Neuron (in vitro differentiated cells): Measurements from ENCODE around the gene CDC42EP3.

Experiments used
- H2AFZ ChIP-seq: one replicate; pipeline ENCODE4 v1.6.1; 2013; ENCODE audit warnings: low read depth, mild to moderate bottlenecking, inconsistent platforms, low read length, moderate library complexity
- H3K27me3 ChIP-seq: one replicate; pipeline ENCODE4 v1.6.1; 2013; ENCODE audit warnings: low read length; ENCODE audit not compliant: insufficient read depth
- H3K36me3 ChIP-seq: one replicate; pipeline ENCODE4 v1.6.1; 2013; ENCODE audit warnings: low read length; ENCODE audit not compliant: insufficient read depth
- H3K4me1 ChIP-seq: one replicate; pipeline ENCODE4 v1.6.1; 2013; ENCODE audit warnings: low read length; ENCODE audit not compliant: insufficient read depth
- H3K4me3 ChIP-seq: 2 replicates; pipeline ENCODE4 v1.5.1; 2013; ENCODE audit warnings: mild to moderate bottlenecking, low read length, moderate library complexity
- H3K9me3 ChIP-seq: one replicate; pipeline ENCODE4 v1.6.1; 2013; ENCODE audit warnings: low read length

The CDC42EP3 gene

DNA sequence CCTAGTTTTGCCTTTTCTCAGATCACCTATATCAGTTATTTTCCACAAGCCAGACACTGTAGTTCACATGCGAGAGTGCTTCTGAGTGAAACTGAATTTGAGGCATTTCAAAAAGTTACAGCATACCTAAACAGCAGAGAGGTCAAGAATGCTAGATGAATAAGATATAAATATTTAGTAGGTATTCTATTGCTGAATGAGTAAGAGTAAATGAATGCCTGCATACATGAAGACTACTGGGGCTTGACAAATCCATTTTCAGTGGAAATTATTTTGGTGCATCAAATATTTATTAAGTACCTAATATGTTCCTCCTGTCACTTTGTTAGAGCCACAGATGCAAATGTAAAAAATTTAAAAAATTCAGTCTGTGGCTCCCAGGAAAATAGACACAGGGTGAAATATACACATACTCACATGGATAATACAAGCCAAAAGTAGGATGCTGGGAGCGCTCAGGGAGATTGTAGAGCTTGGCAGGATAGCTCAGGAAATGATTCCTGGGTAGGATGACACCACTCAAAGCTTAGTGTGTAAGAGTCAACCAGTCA, 27.6 kb upstream of the CDC42EP3 start:
- H3K4me1 ChIP-seq: peaks cover 17% of the 10 kb centered on the region
- no peak overlapping the region for H3K4me3 ChIP-seq
- no peaks in the 10 kb centered on the region for H3K36me3 ChIP-seq
- H3K27me3 ChIP-seq: no peaks in the 10 kb centered on the region
- H2AFZ ChIP-seq: no peak overlapping the region
- no peaks in the 10 kb centered on the region for H3K9me3 ChIP-seq

DNA sequence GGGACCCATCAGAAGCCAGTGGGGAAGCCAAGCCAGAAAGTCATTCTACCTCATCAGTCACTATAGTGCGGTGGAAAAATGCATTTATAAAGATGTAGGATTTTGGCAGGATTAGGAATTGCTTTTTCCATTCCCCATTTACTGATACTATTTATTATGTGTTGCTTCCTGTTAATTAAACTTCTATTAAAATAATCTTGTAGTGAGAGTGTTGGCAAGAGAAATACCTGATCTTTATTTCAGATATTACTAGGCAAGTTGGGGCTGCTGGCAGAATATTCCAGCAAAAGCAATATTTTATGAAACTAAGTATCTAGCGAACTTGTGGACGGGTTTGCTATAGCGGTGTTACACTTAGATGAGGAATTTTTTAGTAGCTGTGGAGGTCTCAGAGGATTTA, 23.9 kb upstream of the CDC42EP3 start:
- Histone ChIP-seq H3K4me3 (no peak overlapping the region), H2AFZ (no peak overlapping the region)

GRCh38 chr2:37692711-37693110, 21.3 kb upstream of the CDC42EP3 start:
- Histone ChIP-seq H2AFZ (no peak overlapping the region), H3K4me1 (peaks cover 13% of the 10 kb centered on the region), H3K36me3 (no peaks in the 10 kb centered on the region), H3K9me3 (no peaks in the 10 kb centered on the region), H3K27me3 (no peaks in the 10 kb centered on the region), H3K4me3 (no peak overlapping the region)

More for the DNA sequence above, 23.9 kb upstream of the CDC42EP3 start:
- H3K4me1 ChIP-seq: peaks cover 17% of the 10 kb centered on the region
- H3K27me3 ChIP-seq: no peaks in the 10 kb centered on the region
- H3K36me3 ChIP-seq: no peaks in the 10 kb centered on the region
- H3K9me3 ChIP-seq: no peaks in the 10 kb centered on the region

DNA sequence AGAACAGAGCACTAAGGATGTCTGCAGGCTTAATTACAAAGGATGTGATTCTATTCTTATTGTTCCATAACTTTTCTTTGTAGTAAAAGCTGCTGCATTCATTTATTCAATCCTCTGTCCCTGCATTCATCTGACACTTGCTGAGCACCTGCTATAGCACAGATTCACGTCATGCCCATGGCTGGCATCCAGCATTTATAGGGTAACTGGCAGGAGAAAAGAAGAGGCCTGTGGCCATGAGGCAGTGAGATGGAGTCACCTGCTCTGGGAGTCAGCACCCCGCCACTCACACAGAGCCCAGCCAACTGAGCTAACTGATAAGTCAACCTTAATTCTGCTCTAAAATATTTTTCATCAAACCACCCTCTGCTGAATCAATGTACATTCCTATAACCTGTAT, 18.3 kb upstream of the CDC42EP3 start:
- H3K4me1 ChIP-seq: peaks cover 13% of the 10 kb centered on the region
- no peaks in the 10 kb centered on the region for H3K9me3 ChIP-seq
- no peaks in the 10 kb centered on the region for H3K36me3 ChIP-seq
- H2AFZ ChIP-seq: peak overlapping the region; percentile 21
- H3K4me3 ChIP-seq: no peak overlapping the region
- H3K27me3 ChIP-seq: no peaks in the 10 kb centered on the region

GRCh38 chr2:37688771-37689468, 17.5 kb upstream of the CDC42EP3 start:
- H3K4me1 ChIP-seq: peaks cover 13% of the 10 kb centered on the region

GRCh38 chr2:37686792-37687526, 15.5 kb upstream of the CDC42EP3 start:
- Histone ChIP-seq H3K27me3 (no peaks in the 10 kb centered on the region), H3K36me3 (no peaks in the 10 kb centered on the region), H2AFZ (no peak overlapping the region), H3K4me3 (no peak overlapping the region), H3K4me1 (peaks cover 13% of the 10 kb centered on the region), H3K9me3 (no peaks in the 10 kb centered on the region)

More at GRCh38 chr2:37688771-37689468, 17.5 kb upstream of the CDC42EP3 start:
- Histone ChIP-seq H2AFZ (peak overlapping the region; percentile 21), H3K27me3 (no peaks in the 10 kb centered on the region), H3K4me3 (no peak overlapping the region), H3K36me3 (no peaks in the 10 kb centered on the region), H3K9me3 (no peaks in the 10 kb centered on the region)

- Histone ChIP-seq H3K4me1 (peaks cover 11% of the 10 kb centered on the region), H2AFZ (no peak overlapping the region), H3K27me3 (no peaks in the 10 kb centered on the region), H3K36me3 (no peaks in the 10 kb centered on the region), H3K4me3 (no peak overlapping the region), H3K9me3 (no peaks in the 10 kb centered on the region)
Measured at GRCh38 chr2:37684809-37685208, 13.4 kb upstream of the CDC42EP3 start.

DNA sequence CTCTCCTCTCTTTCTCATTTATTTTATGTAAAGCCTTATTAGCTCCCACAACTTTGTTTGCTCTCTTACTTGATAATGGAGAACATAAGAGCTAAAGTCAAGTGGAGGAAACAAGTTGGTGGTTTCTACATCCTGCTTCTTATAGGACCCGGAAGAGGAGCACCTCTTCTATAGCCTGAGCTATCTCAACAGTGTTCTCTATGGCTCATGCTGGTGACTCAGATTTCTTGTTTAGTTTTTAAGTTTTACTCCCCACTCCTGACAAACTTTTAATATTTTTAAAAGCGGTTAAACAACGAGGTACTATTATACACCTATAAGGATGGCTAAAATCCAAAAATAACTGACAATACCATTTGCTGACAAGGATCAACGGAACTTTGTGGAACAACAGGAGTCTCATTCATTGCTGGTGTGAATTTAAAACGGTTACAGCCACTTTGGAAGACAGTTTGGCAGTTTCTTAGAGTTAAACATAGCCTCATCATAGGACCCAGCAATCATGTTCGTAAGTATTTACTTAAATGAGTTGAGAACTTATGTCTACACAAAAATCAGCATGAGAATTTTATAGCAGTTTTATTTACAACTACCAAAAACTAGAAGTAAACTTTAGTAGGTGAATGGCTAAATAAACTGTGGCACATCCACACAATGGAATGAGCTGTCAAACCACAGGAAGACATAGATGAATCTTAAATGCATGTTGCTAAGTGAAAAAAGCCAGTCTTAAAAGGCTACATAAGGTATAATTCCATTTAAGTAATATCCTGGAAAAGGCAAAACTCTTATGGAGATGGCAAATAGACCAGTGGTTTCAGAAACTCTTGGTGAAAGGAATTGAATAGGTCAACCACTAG, 12.7 kb upstream of the CDC42EP3 start:
- Histone ChIP-seq H3K4me1 (peaks cover 5% of the 10 kb centered on the region), H3K4me3 (no peak overlapping the region), H3K9me3 (no peaks in the 10 kb centered on the region), H2AFZ (no peak overlapping the region), H3K36me3 (no peaks in the 10 kb centered on the region), H3K27me3 (no peaks in the 10 kb centered on the region)

DNA sequence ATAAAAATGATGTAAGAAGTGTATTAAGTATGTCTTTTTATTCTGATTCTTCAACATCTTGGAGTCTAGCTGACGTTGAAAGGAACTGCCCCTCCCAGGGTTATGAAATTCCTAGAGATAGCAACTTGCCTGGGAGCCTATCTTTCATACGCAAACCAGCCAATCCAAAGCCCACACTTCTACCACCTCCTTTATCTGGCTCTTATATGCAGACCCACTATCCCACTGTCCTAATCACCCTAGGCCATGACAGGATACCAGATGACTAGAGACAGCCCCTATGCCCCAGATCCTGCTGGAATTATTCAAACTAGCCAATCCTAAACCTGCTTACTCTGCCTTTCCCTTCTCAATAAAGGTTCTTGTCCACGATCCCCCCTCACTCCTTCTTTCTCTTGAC, 11.8 kb upstream of the CDC42EP3 start:
- Histone ChIP-seq H2AFZ (no peak overlapping the region), H3K36me3 (no peaks in the 10 kb centered on the region), H3K4me3 (no peak overlapping the region), H3K27me3 (no peaks in the 10 kb centered on the region), H3K4me1 (no peaks in the 10 kb centered on the region), H3K9me3 (no peaks in the 10 kb centered on the region)

DNA sequence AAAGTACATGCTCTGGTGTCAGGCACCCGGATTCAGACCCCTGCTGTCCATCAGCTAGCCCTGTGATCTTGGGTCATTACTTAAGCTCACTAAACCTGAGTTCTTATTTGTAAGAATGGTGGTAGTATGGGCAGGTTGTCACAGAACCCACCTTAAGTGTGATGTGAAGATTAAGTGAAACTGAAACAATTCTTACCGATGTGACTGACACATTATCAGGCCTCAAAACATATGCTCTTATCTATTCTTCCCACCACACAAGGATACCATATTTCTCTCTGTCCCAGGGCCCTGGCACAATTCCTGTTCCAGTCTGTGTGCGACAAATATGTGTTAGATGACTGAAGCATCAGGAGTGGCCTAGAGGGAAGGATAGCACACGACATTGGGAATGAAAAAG, 11.0 kb upstream of the CDC42EP3 start:
- H2AFZ ChIP-seq: no peak overlapping the region
- H3K36me3 ChIP-seq: no peaks in the 10 kb centered on the region
- H3K4me1 ChIP-seq: no peaks in the 10 kb centered on the region
- H3K27me3 ChIP-seq: no peaks in the 10 kb centered on the region
- no peak overlapping the region for H3K4me3 ChIP-seq
- H3K9me3 ChIP-seq: no peaks in the 10 kb centered on the region

DNA sequence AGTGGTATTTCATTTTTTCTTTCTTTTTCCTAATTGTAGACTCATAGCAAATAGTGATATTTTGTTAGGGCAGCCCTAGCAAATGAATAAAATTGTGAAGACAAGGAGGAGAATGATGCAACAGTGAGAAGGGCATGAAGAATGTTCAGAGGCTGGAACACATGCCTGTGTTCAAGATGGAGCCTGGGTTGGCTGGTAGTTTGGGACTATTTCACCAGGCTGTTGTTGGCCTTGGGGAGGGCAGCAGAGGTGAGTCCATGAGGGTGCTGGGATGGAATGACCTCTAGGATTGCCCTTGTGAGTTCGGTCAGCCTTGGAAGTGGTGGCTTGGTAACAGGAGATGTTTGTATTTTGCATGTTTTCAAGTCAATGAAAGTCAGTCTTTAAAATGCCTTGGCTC, 10.1 kb upstream of the CDC42EP3 start:
- H3K4me1 ChIP-seq: no peaks in the 10 kb centered on the region
- no peaks in the 10 kb centered on the region for H3K27me3 ChIP-seq
- no peak overlapping the region for H2AFZ ChIP-seq
- H3K4me3 ChIP-seq: no peak overlapping the region
- H3K36me3 ChIP-seq: no peaks in the 10 kb centered on the region
- no peaks in the 10 kb centered on the region for H3K9me3 ChIP-seq

GRCh38 chr2:37679072-37679695, 7.7 kb upstream of the CDC42EP3 start:
- H3K9me3 ChIP-seq: no peaks in the 10 kb centered on the region
- no peaks in the 10 kb centered on the region for H3K36me3 ChIP-seq
- no peak overlapping the region for H3K4me3 ChIP-seq
- H3K27me3 ChIP-seq: no peaks in the 10 kb centered on the region
- H3K4me1 ChIP-seq: peaks cover 2% of the 10 kb centered on the region
- no peak overlapping the region for H2AFZ ChIP-seq
